Esophagus muscularis mucosa (tissue), 4 donors: ENCODE measurements around the gene NUP188. TPM values are rescaled to one million over a fixed set of nuclear protein-coding genes. Genes with fewer than 3 reads are reported as not detected.

Source experiments
- DNase-seq: peaks from one replicate; pipeline ENCODE4 v3.0.0-alpha.2; 2017; ENCODE audit errors: extremely low spot score
- H3K27ac ChIP-seq, 4 donors: fragments of 200-600 bp; sonication (generic); replicated peaks in 1 of 4; 1 replicate in 3 of 4; 2 replicates in 1 of 4; pipeline ENCODE4 v1.5.1; 2016 to 2019; ENCODE audit warnings: mild to moderate bottlenecking in 1 of 4
- H3K27me3 ChIP-seq, 4 donors: fragments of 200-600 bp; sonication (generic); one replicate each; pipeline versions ENCODE4 v1.5.1 to v1.6.0; 2016 to 2019
- H3K36me3 ChIP-seq, 4 donors: fragments of 200-600 bp; sonication (generic); one replicate each; pipeline ENCODE4 v1.5.1; 2016 to 2019
- H3K4me1 ChIP-seq, 4 donors: fragments of 200-600 bp; sonication (generic); one replicate each; pipeline ENCODE4 v1.5.1; 2016 to 2019
- H3K4me3 ChIP-seq, 4 donors: fragments of 200-600 bp; sonication (generic); 1 replicate in 2 of 4; 2 replicates in 2 of 4; pipeline ENCODE4 v1.5.1; 2016 to 2019; ENCODE audit warnings: mild to moderate bottlenecking in 4 of 4, moderate library complexity in 1 of 4
- H3K9me3 ChIP-seq, 4 donors: fragments of 200-600 bp; sonication (generic); 1 replicate in 3 of 4; 2 replicates in 1 of 4; pipeline ENCODE4 v1.5.1; 2016 to 2019
- CTCF ChIP-seq, 3 experiments: fragments of 200-600 bp in 2 of 3; fragments of 450-650 bp in 1 of 3; sonication (generic) in 2 of 3; IDR thresholded peaks; one replicate each; pipeline ENCODE4 v1.5.1; 2017 to 2019; ENCODE audit warnings: antibody characterized with exemption in 3 of 3, mild to moderate bottlenecking in 2 of 3, moderate library complexity in 1 of 3
- EP300 ChIP-seq: sonication (generic); formaldehyde crosslinking; IDR thresholded peaks from one replicate; pipeline ENCODE4 v1.6.1; 2017; ENCODE audit warnings: antibody characterized with exemption
- POLR2A ChIP-seq: fragments of 450-650 bp; IDR thresholded peaks from one replicate; pipeline ENCODE4 v1.6.1; 2017; ENCODE audit warnings: antibody characterized with exemption, moderate library complexity, mild to moderate bottlenecking, low read depth
- POLR2AphosphoS5 ChIP-seq, 2 donors: sonication (generic); formaldehyde crosslinking; IDR thresholded peaks; one replicate each; pipeline ENCODE4 v1.6.1; 2017; ENCODE audit warnings: antibody characterized with exemption in 2 of 2
- WGBS: methylation state at CpG from one replicate; pipeline ENCODE4 v1.1.5; 2018; 5-methylcytosine and 5-hydroxymethylcytosine counted together
- intact Hi-C: fragments of 100-400 bp; cut with DNase I; formaldehyde crosslinking; loops from one replicate; pipeline ENCODE4 v1.15.1; 2023
- total RNA-seq, 4 donors: library from RNA; depleted of rRNA; stranded (reverse); fragments of >200 nt; gene quantifications; one replicate each; pipeline versions ENCODE4 v1.1.0 to v1.2.1, GENCODE V29; 2016

The NUP188 gene
- total RNA-seq, 4 donors from 2014 or later = 22.9 to 34.0 (median 29.4) TPM

DNA sequence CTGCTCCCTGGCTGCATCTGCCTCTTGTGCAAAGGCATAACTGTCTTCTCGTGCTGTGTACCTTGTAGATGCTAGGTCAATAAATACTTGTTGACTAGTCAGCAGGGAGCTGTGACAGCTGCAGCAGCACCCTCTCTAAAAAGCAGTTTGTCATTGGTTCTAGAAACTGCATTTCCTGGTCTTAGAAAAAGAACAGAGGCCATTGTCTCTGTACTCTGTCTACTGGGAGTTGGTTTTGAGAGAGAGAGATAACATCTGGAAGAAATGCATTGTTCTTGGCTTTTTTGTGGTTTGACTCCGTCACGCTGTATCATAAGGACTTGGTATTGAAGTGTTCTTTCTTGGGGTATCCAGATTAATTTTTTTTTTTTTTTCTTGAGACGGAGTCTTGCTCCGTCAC lies 48.3 kb downstream of the NUP188 start:
- H3K27me3 ChIP-seq = no peaks in the 10 kb centered on the region
- peaks cover 60 to 100% (median 97%) of the 10 kb centered on the region in 4 donors for H3K36me3 ChIP-seq

DNA sequence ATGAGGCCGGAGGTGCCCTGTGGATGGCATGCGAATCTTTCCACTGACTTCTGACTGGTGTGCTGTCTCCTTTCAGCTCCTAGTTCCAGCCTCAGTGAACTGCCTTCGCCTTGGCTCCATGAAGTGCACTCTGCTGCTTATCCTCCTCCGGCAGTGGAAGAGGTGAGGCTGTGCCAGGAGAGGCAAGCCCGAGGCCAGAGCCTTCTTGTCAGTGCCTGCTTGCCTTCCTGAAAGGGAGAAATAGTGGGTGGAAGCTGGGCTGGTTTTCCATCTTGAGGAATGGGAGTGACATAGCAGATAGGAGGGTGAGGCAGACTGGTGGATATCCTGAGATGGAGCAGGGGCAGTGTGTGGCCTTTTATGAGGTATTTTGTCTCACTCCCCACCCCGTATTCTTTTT lies 51.0 kb downstream of the NUP188 start:
- Histone ChIP-seq H3K9me3 (no peaks in the 10 kb centered on the region), H3K27me3 (no peaks in the 10 kb centered on the region), H3K4me1 (no peaks in the 10 kb centered on the region), H3K36me3 (peaks cover 63 to 100% (median 99%) of the 10 kb centered on the region in 4 donors), H3K27ac (no peak overlapping the region), H3K4me3 (no peak overlapping the region)
- TF ChIP-seq POLR2AphosphoS5 (IDR thresholded peaks at IDR 0.05) (no peak), CTCF (IDR thresholded peaks at IDR 0.05) (no peak), EP300 (no peak), POLR2A (no peak)
- no peak for DNase-seq
- WGBS = 90% methylated on average over 6 of the region's 6 CpGs
- intact Hi-C loops = no loop called here

More for the DNA sequence above, 48.3 kb downstream of the NUP188 start:
- no peak overlapping the region for H3K4me3 ChIP-seq
- DNase-seq = no peak
- H3K9me3 ChIP-seq = no peaks in the 10 kb centered on the region
- WGBS = 87% methylated on average over 5 of the region's 5 CpGs
- intact Hi-C loops = no loop called here
- no peak overlapping the region for H3K27ac ChIP-seq
- no peaks in the 10 kb centered on the region for H3K4me1 ChIP-seq
- TF ChIP-seq EP300 = no peak
- TF ChIP-seq CTCF (IDR thresholded peaks at IDR 0.05) = no peak
- TF ChIP-seq POLR2A = no peak
- no peak for TF ChIP-seq POLR2AphosphoS5 (IDR thresholded peaks at IDR 0.05)

DNA sequence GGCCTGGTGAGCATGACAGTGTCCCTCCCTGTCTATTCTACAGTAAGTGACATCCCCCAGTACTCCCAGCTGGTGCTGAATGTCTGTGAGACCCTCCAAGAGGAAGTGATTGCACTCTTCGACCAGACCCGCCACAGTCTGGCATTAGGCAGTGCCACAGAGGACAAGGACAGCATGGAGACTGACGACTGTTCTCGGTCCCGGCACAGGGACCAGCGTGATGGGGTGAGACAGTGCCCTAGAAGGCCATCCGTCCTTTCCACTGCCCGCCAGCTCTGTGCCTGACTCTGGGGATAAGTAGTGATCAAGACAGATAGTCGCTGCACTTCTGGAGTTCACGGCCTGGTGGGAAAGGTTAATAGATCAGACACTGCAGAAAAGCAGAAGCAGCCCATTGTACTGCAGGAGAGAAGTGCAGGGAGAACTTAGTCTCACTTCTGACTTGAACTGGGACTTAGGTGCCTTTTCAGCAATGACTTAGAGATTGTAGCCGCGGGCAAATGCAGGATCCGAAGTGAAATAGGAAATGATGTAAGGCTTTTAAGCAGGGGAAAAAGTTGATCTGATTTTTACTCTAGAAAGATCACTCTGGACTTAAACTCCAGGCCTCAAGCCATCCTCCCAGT lies 52.2 kb downstream of the NUP188 start:
- DNase-seq = no peak
- TF ChIP-seq POLR2A (no peak), POLR2AphosphoS5 (IDR thresholded peaks at IDR 0.05) (no peak), CTCF (IDR thresholded peaks at IDR 0.05) (no peak), EP300 (no peak)
- no peak overlapping the region for H3K4me3 ChIP-seq
- no peaks in the 10 kb centered on the region for H3K4me1 ChIP-seq
- no peak overlapping the region for H3K27ac ChIP-seq
- WGBS = 86% methylated on average over 12 of the region's 13 CpGs
- peaks cover 53 to 98% (median 97%) of the 10 kb centered on the region in 4 donors for H3K36me3 ChIP-seq
- no peaks in the 10 kb centered on the region for H3K9me3 ChIP-seq
- H3K27me3 ChIP-seq = no peaks in the 10 kb centered on the region
- intact Hi-C loops = no loop called here

DNA sequence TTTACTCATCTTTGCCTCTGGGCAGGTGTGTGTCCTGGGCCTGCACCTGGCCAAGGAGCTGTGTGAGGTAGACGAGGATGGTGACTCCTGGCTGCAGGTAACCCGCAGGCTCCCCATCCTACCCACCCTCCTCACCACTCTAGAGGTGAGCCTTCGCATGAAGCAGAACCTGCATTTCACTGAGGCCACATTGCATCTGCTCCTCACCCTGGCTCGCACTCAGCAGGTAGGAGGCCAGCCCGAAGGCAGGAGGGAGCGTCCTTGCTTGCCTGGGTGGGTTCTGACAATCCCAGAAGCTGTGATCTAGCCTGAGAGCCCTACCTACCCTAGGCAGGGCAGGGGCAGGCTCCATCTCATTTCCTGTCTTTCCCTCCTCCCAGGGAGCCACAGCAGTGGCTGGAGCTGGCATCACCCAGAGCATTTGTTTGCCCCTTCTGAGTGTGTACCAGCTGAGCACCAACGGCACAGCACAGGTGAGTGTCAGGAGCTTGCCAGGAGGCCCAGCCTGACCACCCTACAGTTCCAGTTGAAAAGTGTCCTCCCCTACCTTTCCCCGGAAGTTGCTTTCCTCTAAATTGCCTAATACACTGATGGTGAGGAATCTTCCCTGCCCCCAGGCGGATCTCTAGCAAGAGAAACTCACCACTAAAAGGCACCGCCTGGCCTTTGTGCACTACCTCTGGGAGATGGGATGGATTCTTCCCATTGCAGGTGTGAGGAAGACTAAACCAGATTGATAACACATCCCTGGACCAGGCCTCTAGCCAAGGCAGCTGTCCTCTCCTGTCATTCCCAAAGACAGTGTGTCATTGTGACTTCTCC lies 54.2 kb downstream of the NUP188 start:
- intact Hi-C loops = no loop called here
- no peak for TF ChIP-seq POLR2A
- TF ChIP-seq EP300 = no peak
- TF ChIP-seq CTCF (IDR thresholded peaks at IDR 0.05) = no peak
- no peak for TF ChIP-seq POLR2AphosphoS5 (IDR thresholded peaks at IDR 0.05)
- no peak overlapping the region for H3K4me3 ChIP-seq
- no peaks in the 10 kb centered on the region for H3K9me3 ChIP-seq
- peaks cover 54 to 98% (median 97%) of the 10 kb centered on the region in 4 donors for H3K36me3 ChIP-seq
- no peak overlapping the region for H3K27ac ChIP-seq
- no peaks in the 10 kb centered on the region for H3K27me3 ChIP-seq
- DNase-seq = no peak
- peaks cover 5 to 7% (median 6%) of the 10 kb centered on the region in 4 donors for H3K4me1 ChIP-seq
- 95% methylated on average over 8 of the region's 10 CpGs for WGBS
